HepG2 (cell line): Measurements from ENCODE around the gene C16orf87. TPM values are rescaled to one million over a fixed set of nuclear protein-coding genes. Genes with fewer than 3 reads are reported as not detected.

Source experiments
- CEBPG ChIP-seq: IDR thresholded peaks from 2 replicates; pipeline ENCODE4 v1.6.1; 2016
- DNMT3B ChIP-seq: conservative IDR thresholded peaks from 2 replicates; pipeline ENCODE4 v1.6.1; 2016; ENCODE audit warnings: missing biosample characterization, control low read depth
- EP300 ChIP-seq, 3 experiments: sonication (generic) in 1 of 3; formaldehyde crosslinking in 1 of 3; IDR thresholded peaks; 2 replicates each; pipeline versions ENCODE4 v1.5.1 to v1.6.1; 2011 to 2020; ENCODE audit warnings: low read depth in 2 of 3, low read length in 2 of 3, borderline replicate concordance in 1 of 3, improper control_type of control experiment in 1 of 3, mild to moderate bottlenecking in 1 of 3, missing genetic modification reagents in 1 of 3, moderate library complexity in 1 of 3
- FOSL1 ChIP-seq: sonication (generic); formaldehyde crosslinking; IDR thresholded peaks from 2 replicates; pipeline ENCODE4 v1.9.0; 2021; ENCODE audit warnings: missing genetic modification reagents, borderline replicate concordance
- GLI4 ChIP-seq: sonication (generic); formaldehyde crosslinking; IDR thresholded peaks from 2 replicates; pipeline ENCODE4 v1.5.1; 2020; ENCODE audit warnings: missing genetic modification reagents, mild to moderate bottlenecking, moderate library complexity, borderline replicate concordance
- JUNB ChIP-seq: sonication (generic); formaldehyde crosslinking; IDR thresholded peaks from 2 replicates; pipeline ENCODE4 v1.8.0; 2022; ENCODE audit warnings: missing genetic modification reagents, mild to moderate bottlenecking, borderline replicate concordance
- KDM1A ChIP-seq: IDR thresholded peaks from 2 replicates; pipeline ENCODE4 v1.6.1; 2016; ENCODE audit warnings: missing compliant biosample characterization
- KDM4B ChIP-seq: sonication (generic); formaldehyde crosslinking; IDR thresholded peaks from 2 replicates; pipeline ENCODE4 v1.4.0; 2020; ENCODE audit warnings: missing genetic modification reagents
- NAIF1 ChIP-seq: sonication (generic); formaldehyde crosslinking; IDR thresholded peaks from 2 replicates; pipeline ENCODE4 v1.5.0; 2020; ENCODE audit warnings: mild to moderate bottlenecking, missing genetic modification reagents, borderline replicate concordance
- NFE2L2 ChIP-seq: fragments of 150-350 bp; IDR thresholded peaks from 2 replicates; pipeline ENCODE4 v1.6.1; 2014; ENCODE audit warnings: low read length
- SUZ12 ChIP-seq: fragments of 150-350 bp; IDR thresholded peaks from 2 replicates; pipeline ENCODE4 v1.6.1; 2014; ENCODE audit warnings: low read depth, low read length
- ZFP37 ChIP-seq: sonication (generic); formaldehyde crosslinking; IDR thresholded peaks from 2 replicates; pipeline ENCODE4 v1.4.0; 2020; ENCODE audit warnings: missing genetic modification reagents, borderline replicate concordance
- ZMYM2 ChIP-seq: sonication (generic); formaldehyde crosslinking; IDR thresholded peaks from 2 replicates; pipeline ENCODE4 v1.8.0; 2022; ENCODE audit warnings: mild to moderate bottlenecking, missing genetic modification reagents
- ZNF343 ChIP-seq: sonication (generic); formaldehyde crosslinking; IDR thresholded peaks from 2 replicates; pipeline ENCODE4 v1.4.0; 2020; ENCODE audit warnings: mild to moderate bottlenecking, missing genetic modification reagents
- ZNF737 ChIP-seq: sonication (generic); formaldehyde crosslinking; IDR thresholded peaks from 2 replicates; pipeline ENCODE4 v1.5.0; 2020; ENCODE audit warnings: missing genetic modification reagents, mild to moderate bottlenecking, borderline replicate concordance
- ZNF749 ChIP-seq: sonication (generic); formaldehyde crosslinking; IDR thresholded peaks from 2 replicates; pipeline ENCODE4 v1.8.0; 2022; ENCODE audit warnings: mild to moderate bottlenecking, missing genetic modification reagents, moderate library complexity, borderline replicate concordance
- ZNF839 ChIP-seq: sonication (generic); formaldehyde crosslinking; IDR thresholded peaks from 2 replicates; pipeline ENCODE4 v1.4.0; 2020; ENCODE audit warnings: missing genetic modification reagents, mild to moderate bottlenecking, borderline replicate concordance
- polyA plus RNA-seq, 8 experiments: library from polyadenylated mRNA; depleted of rRNA in 3 of 8; stranded (reverse) in 7 of 8; unstranded in 1 of 8; fragments of >200 nt; fragmentation: Illumina TruSeq in 4 of 8; extraction: Trizol in 4 of 8; gene quantifications; 2 replicates each; pipeline versions ENCODE4 v1.2.1 to v1.2.3, GENCODE V29; 2011 to 2016; ENCODE audit warnings: low read depth in 4 of 8, missing spikeins in 1 of 8, mixed read lengths in 1 of 8; ENCODE audit not compliant: insufficient read depth in 1 of 8
- total RNA-seq, 5 experiments: library from RNA; depleted of rRNA; stranded (reverse); fragments of >200 nt; fragmentation: Illumina TruSeq; extraction: Trizol; gene quantifications; 2 replicates each; pipeline ENCODE4 v1.2.3, GENCODE V29; 2016; ENCODE audit warnings: low read depth in 1 of 5
- TF ChIP-seq, protein P1 (sequence below): sonication (generic); formaldehyde crosslinking; IDR thresholded peaks from 2 replicates; pipeline ENCODE4 v1.5.1; 2020; ENCODE audit warnings: mild to moderate bottlenecking, missing genetic modification reagents, moderate library complexity
- TF ChIP-seq, protein P2 (sequence below): conservative IDR thresholded peaks from 2 replicates; pipeline ENCODE4 v1.6.1; 2018; ENCODE audit warnings: missing genetic modification reagents
- TF ChIP-seq, protein P3 (sequence below): sonication (generic); formaldehyde crosslinking; conservative IDR thresholded peaks from 2 replicates; pipeline ENCODE4 v1.4.0; 2020; ENCODE audit warnings: mild to moderate bottlenecking, missing genetic modification reagents, moderate library complexity

C16orf87 gene
- total and polyA plus RNA-seq, 2 of the 13 experiments (the other 11 are each of a cell fraction or from before 2014, with no cell fraction given): 8.6 to 19.5 TPM

DNA sequence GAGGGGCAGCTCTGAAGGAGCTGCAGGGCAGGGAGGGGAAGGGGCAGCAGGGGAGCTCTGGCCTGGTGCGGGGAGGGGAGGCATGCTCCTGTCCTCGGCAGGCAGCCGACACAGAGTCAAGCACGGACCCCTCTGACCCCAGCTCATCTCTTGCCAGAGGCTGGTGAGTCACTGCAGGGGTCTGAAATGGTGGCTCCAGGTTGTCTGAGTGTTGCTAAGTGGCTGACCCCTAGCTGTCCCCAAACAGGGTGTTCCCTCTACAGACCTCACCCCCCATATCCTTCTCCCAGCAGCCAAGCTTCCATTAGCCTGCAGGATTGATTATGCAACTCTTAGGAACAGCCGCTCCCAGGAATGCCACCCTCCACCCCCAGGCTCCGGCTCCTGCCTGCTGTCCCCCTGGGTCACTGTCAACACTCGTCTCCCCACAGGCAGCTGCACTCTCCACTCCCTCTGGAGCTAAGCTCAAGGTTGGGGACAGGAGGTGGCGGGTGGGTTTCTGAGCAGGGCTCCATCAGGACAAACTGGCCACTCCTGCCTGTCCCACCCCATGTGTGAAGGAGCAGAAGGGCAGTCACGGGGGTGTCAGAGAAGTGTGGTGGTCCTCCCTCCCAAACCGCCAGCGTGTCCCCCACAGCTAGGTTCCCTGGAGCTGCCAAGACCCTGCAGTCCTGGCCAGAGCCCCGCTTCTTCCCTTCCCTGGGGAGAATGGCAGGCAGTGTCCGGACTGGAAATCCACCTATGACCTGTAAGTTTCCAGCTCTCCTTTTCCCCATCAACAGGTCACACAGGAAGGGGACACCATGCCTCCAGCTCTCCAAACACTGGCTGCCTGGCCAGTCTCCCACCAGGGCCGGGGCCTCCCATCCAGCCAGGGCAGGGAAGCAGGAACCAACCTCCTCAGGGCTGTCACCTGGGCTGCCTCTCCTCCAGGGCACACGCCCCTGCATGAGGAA, 83.9 kb downstream of the C16orf87 start (continued):
- TF ChIP-seq, protein P1, sequence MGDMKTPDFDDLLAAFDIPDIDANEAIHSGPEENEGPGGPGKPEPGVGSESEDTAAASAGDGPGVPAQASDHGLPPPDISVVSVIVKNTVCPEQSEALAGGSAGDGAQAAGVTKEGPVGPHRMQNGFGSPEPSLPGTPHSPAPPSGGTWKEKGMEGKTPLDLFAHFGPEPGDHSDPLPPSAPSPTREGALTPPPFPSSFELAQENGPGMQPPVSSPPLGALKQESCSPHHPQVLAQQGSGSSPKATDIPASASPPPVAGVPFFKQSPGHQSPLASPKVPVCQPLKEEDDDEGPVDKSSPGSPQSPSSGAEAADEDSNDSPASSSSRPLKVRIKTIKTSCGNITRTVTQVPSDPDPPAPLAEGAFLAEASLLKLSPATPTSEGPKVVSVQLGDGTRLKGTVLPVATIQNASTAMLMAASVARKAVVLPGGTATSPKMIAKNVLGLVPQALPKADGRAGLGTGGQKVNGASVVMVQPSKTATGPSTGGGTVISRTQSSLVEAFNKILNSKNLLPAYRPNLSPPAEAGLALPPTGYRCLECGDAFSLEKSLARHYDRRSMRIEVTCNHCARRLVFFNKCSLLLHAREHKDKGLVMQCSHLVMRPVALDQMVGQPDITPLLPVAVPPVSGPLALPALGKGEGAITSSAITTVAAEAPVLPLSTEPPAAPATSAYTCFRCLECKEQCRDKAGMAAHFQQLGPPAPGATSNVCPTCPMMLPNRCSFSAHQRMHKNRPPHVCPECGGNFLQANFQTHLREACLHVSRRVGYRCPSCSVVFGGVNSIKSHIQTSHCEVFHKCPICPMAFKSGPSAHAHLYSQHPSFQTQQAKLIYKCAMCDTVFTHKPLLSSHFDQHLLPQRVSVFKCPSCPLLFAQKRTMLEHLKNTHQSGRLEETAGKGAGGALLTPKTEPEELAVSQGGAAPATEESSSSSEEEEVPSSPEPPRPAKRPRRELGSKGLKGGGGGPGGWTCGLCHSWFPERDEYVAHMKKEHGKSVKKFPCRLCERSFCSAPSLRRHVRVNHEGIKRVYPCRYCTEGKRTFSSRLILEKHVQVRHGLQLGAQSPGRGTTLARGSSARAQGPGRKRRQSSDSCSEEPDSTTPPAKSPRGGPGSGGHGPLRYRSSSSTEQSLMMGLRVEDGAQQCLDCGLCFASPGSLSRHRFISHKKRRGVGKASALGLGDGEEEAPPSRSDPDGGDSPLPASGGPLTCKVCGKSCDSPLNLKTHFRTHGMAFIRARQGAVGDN (CRISPR knock-in tag): no peak
- TF ChIP-seq NAIF1 (CRISPR knock-in tag) (no peak), KDM1A (CRISPR knock-in tag) (no peak), ZNF343 (no peak), FOSL1 (no peak), CEBPG (peak; percentile 91), NFE2L2 (no peak), ZFP37 (CRISPR knock-in tag) (no peak), ZNF839 (no peak), ZMYM2 (CRISPR knock-in tag) (0 out of 2 replicates have a peak, but pooled peaks have one; percentile 26), KDM4B (CRISPR knock-in tag) (no peak), SUZ12 (no peak), EP300 (IDR thresholded peaks at IDR 0.05; ENCODE audit: low read depth in 2 of 2, low read length in 2 of 2) (peak in 1 of 2 experiments; percentile 85; a peak in 1 of 4 replicates), EP300 (CRISPR knock-in tag; IDR thresholded peaks at IDR 0.05; ENCODE audit: borderline replicate concordance) (no peak), DNMT3B (CRISPR knock-in tag) (no peak), ZNF749 (CRISPR knock-in tag) (no peak), ZNF737 (CRISPR knock-in tag) (no peak), JUNB (CRISPR knock-in tag) (no peak), GLI4 (CRISPR knock-in tag) (no peak)
- TF ChIP-seq, protein P2, sequence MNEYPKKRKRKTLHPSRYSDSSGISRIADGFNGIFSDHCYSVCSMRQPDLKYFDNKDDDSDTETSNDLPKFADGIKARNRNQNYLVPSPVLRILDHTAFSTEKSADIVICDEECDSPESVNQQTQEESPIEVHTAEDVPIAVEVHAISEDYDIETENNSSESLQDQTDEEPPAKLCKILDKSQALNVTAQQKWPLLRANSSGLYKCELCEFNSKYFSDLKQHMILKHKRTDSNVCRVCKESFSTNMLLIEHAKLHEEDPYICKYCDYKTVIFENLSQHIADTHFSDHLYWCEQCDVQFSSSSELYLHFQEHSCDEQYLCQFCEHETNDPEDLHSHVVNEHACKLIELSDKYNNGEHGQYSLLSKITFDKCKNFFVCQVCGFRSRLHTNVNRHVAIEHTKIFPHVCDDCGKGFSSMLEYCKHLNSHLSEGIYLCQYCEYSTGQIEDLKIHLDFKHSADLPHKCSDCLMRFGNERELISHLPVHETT (CRISPR knock-in tag): no peak
- TF ChIP-seq, protein P3, sequence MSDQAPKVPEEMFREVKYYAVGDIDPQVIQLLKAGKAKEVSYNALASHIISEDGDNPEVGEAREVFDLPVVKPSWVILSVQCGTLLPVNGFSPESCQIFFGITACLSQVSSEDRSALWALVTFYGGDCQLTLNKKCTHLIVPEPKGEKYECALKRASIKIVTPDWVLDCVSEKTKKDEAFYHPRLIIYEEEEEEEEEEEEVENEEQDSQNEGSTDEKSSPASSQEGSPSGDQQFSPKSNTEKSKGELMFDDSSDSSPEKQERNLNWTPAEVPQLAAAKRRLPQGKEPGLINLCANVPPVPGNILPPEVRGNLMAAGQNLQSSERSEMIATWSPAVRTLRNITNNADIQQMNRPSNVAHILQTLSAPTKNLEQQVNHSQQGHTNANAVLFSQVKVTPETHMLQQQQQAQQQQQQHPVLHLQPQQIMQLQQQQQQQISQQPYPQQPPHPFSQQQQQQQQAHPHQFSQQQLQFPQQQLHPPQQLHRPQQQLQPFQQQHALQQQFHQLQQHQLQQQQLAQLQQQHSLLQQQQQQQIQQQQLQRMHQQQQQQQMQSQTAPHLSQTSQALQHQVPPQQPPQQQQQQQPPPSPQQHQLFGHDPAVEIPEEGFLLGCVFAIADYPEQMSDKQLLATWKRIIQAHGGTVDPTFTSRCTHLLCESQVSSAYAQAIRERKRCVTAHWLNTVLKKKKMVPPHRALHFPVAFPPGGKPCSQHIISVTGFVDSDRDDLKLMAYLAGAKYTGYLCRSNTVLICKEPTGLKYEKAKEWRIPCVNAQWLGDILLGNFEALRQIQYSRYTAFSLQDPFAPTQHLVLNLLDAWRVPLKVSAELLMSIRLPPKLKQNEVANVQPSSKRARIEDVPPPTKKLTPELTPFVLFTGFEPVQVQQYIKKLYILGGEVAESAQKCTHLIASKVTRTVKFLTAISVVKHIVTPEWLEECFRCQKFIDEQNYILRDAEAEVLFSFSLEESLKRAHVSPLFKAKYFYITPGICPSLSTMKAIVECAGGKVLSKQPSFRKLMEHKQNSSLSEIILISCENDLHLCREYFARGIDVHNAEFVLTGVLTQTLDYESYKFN (CRISPR knock-in tag): no peak
